Hepatocyte (in vitro differentiated cells): Measurements from ENCODE around the gene SLC25A45.

ENCODE experiments used
- CTCF ChIP-seq: fragments of 200-600 bp; sonication (generic); IDR thresholded peaks from 2 replicates; pipeline ENCODE4 v1.5.1; 2016; ENCODE audit warnings: antibody characterized with exemption, mild to moderate bottlenecking; ENCODE audit not compliant: poor library complexity
- EZH2 ChIP-seq: fragments of 200-600 bp; sonication (generic); IDR thresholded peaks from 2 replicates; pipeline ENCODE4 v1.6.1; 2016; ENCODE audit warnings: antibody characterized with exemption, mild to moderate bottlenecking, borderline replicate concordance
- EZH2phosphoT487 ChIP-seq: fragments of 200-600 bp; sonication (generic); IDR thresholded peaks from one replicate; pipeline ENCODE4 v1.6.1; 2018; ENCODE audit warnings: antibody characterized with exemption, mild to moderate bottlenecking, low read depth, moderate library complexity; ENCODE audit not compliant: unreplicated experiment, severe bottlenecking

GRCh38 chr11:65392899-65393298 is 10.5 kb upstream of the SLC25A45 start:
- TF ChIP-seq CTCF, result no peak
- TF ChIP-seq EZH2phosphoT487, result no peak
- no peak for TF ChIP-seq EZH2
